Lower leg skin (tissue), 3 donors: ENCODE results near the gene ADAM17.

Experiments
- POLR2A ChIP-seq, 2 donors: fragments of 450-650 bp; IDR thresholded peaks; one replicate each; pipeline ENCODE4 v1.6.1; 2016 to 2017; ENCODE audit warnings: antibody characterized with exemption in 2 of 2, mild to moderate bottlenecking in 1 of 2, moderate library complexity in 1 of 2
- TF ChIP-seq, protein P1 (sequence below), 3 donors: fragments of 450-650 bp; IDR thresholded peaks; one replicate each; pipeline ENCODE4 v1.5.1; 2016; ENCODE audit warnings: antibody characterized with exemption in 3 of 3, mild to moderate bottlenecking in 3 of 3, moderate library complexity in 2 of 3

DNA sequence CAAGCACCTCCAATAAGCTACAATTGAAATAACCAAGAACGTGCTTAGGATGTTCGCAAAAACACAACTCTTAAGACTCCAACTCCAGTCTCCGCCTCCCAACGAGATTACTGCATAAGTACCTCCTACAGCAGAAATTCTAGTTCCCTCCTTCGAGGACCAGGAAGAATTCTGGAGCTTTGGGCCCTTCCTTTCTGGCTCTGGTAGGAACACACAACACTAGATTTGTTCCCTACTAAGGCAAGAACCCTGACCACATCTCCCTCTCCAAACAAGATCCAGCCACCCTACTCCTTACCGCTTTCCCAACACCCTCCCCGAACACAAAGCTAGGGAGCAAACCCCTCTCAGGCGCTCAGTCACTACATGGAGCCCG is 721 bp downstream of the ADAM17 start:
- TF ChIP-seq, protein P1, sequence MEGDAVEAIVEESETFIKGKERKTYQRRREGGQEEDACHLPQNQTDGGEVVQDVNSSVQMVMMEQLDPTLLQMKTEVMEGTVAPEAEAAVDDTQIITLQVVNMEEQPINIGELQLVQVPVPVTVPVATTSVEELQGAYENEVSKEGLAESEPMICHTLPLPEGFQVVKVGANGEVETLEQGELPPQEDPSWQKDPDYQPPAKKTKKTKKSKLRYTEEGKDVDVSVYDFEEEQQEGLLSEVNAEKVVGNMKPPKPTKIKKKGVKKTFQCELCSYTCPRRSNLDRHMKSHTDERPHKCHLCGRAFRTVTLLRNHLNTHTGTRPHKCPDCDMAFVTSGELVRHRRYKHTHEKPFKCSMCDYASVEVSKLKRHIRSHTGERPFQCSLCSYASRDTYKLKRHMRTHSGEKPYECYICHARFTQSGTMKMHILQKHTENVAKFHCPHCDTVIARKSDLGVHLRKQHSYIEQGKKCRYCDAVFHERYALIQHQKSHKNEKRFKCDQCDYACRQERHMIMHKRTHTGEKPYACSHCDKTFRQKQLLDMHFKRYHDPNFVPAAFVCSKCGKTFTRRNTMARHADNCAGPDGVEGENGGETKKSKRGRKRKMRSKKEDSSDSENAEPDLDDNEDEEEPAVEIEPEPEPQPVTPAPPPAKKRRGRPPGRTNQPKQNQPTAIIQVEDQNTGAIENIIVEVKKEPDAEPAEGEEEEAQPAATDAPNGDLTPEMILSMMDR (IDR thresholded peaks at IDR 0.05) = no peak
- TF ChIP-seq POLR2A (IDR thresholded peaks at IDR 0.05) = no peak
